H1 (cell line): Measurements from ENCODE around the gene TMEM254. TPM values are rescaled to one million over a fixed set of nuclear protein-coding genes. Genes with fewer than 3 reads are reported as not detected.

Source experiments
- CTCF ChIA-PET: fragments of 300-600 bp; sonication (Branson Sonifier 250); formaldehyde crosslinking; loops from one replicate; lab custom pipeline; 2021; ENCODE audit not compliant: partially characterized antibody; lab: Charles Lee
- POLR2A ChIA-PET: fragments of 300-600 bp; sonication (Branson Sonifier 250); formaldehyde crosslinking; loops from one replicate; lab custom pipeline; 2021; ENCODE audit warnings: inconsistent platforms; ENCODE audit not compliant: partially characterized antibody; lab: Charles Lee
- DNase-seq, 2 experiments: peaks; one replicate each; pipeline versions ENCODE4 v3.0.0 to v3.0.0-alpha.2; 2010 to 2022; ENCODE audit warnings: low spot score in 2 of 2, low read depth in 1 of 2, mixed read lengths in 1 of 2
- FAIRE-seq: peaks from 2 replicates; lab custom pipeline; 2011; peaks lifted over from hg19 to GRCh38; lab: Jason Lieb, UNC
- H2AFZ ChIP-seq: 2 replicates; pipeline ENCODE4 v1.8.1; 2012; ENCODE audit warnings: low read length, inconsistent platforms
- H2AK5ac ChIP-seq: 2 replicates; pipeline ENCODE4 v1.6.1; 2013; ENCODE audit warnings: low read depth, low read length
- H2BK120ac ChIP-seq: replicated peaks from 2 replicates; pipeline ENCODE3; 2013; ENCODE audit warnings: low read depth, low read length, inconsistent platforms
- H2BK12ac ChIP-seq: 2 replicates; pipeline ENCODE4 v1.6.1; 2013; ENCODE audit warnings: low read depth, low read length
- H2BK15ac ChIP-seq: 2 replicates; pipeline ENCODE4 v1.6.1; 2013; ENCODE audit warnings: low read length
- H2BK20ac ChIP-seq: 2 replicates; pipeline ENCODE4 v1.6.1; 2013; ENCODE audit warnings: low read length
- H2BK5ac ChIP-seq: 2 replicates; pipeline ENCODE4 v1.6.1; 2013; ENCODE audit warnings: low read depth, low read length
- H3K14ac ChIP-seq: 2 replicates; pipeline ENCODE4 v1.6.1; 2013; ENCODE audit warnings: inconsistent platforms; ENCODE audit not compliant: insufficient read length
- H3K18ac ChIP-seq: 2 replicates; pipeline ENCODE4 v1.6.1; 2013; ENCODE audit warnings: low read length; ENCODE audit errors: extremely low read depth
- H3K23ac ChIP-seq: 2 replicates; pipeline ENCODE4 v1.6.1; 2013; ENCODE audit warnings: inconsistent platforms; ENCODE audit not compliant: insufficient read length
- H3K23me2 ChIP-seq: 2 replicates; pipeline ENCODE4 v1.6.1; 2013; ENCODE audit warnings: low read depth, low read length
- H3K27ac ChIP-seq: 2 replicates; pipeline ENCODE4 v1.6.1; 2011; ENCODE audit warnings: low read depth, low read length, inconsistent platforms
- H3K27me3 ChIP-seq, 4 experiments: replicated peaks in 1 of 4; 1 replicate in 1 of 4; 2 replicates in 3 of 4; pipeline versions ENCODE4 v1.6.1 to v1.8.1; 2011 to 2013; ENCODE audit warnings: low read length in 3 of 4, mild to moderate bottlenecking in 3 of 4, inconsistent platforms in 2 of 4, mixed read lengths in 2 of 4, moderate library complexity in 1 of 4; ENCODE audit not compliant: control insufficient read depth in 3 of 4, insufficient read depth in 3 of 4; ENCODE audit errors: extremely low read depth in 1 of 4
- H3K36me3 ChIP-seq, 4 experiments: 2 replicates each; pipeline versions ENCODE4 v1.6.1 to v1.8.1; 2011 to 2013; ENCODE audit warnings: mild to moderate bottlenecking in 4 of 4, low read length in 3 of 4, moderate library complexity in 2 of 4, control low read depth in 1 of 4, inconsistent platforms in 1 of 4; ENCODE audit not compliant: insufficient read depth in 4 of 4, control insufficient read depth in 2 of 4
- H3K4ac ChIP-seq: replicated peaks from 2 replicates; pipeline ENCODE3; 2013; ENCODE audit warnings: low read length, low read depth, mixed read lengths, inconsistent platforms; ENCODE audit not compliant: insufficient read length
- H3K4me1 ChIP-seq, 4 experiments: replicated peaks in 1 of 4; 1 replicate in 1 of 4; 2 replicates in 3 of 4; pipeline versions ENCODE4 v1.6.1 to v1.8.1; 2011 to 2013; ENCODE audit warnings: low read length in 3 of 4, inconsistent platforms in 2 of 4, mixed read lengths in 1 of 4; ENCODE audit not compliant: insufficient read depth in 4 of 4, control insufficient read depth in 3 of 4
- H3K4me2 ChIP-seq, 2 experiments: 2 replicates each; pipeline versions ENCODE4 v1.6.1 to v1.8.1; 2011 to 2013; ENCODE audit warnings: low read depth in 2 of 2, low read length in 2 of 2, control low read depth in 1 of 2, inconsistent platforms in 1 of 2, mild to moderate bottlenecking in 1 of 2; ENCODE audit not compliant: insufficient read depth in 1 of 2
- H3K4me3 ChIP-seq, 4 experiments: fragments of 200-600, 300-600 bp in 1 of 4; sonication (generic), shearing (Covaris generic), sonication (Bioruptor Twin) in 1 of 4; 2 replicates each; pipeline versions ENCODE4 v1.5.1 to v1.8.1; 2011 to 2016; ENCODE audit warnings: low read length in 4 of 4, low read depth in 3 of 4, control low read depth in 2 of 4, inconsistent platforms in 2 of 4, mild to moderate bottlenecking in 2 of 4, mixed read lengths in 1 of 4, moderate library complexity in 1 of 4; ENCODE audit not compliant: insufficient read depth in 2 of 4; ENCODE audit errors: extremely low read depth in 1 of 4
- H3K56ac ChIP-seq: replicated peaks from 2 replicates; pipeline ENCODE3; 2013; ENCODE audit warnings: low read depth, mild to moderate bottlenecking, mixed read lengths, low read length, inconsistent platforms; ENCODE audit not compliant: insufficient read length
- H3K79me1 ChIP-seq: 2 replicates; pipeline ENCODE4 v1.6.1; 2013; ENCODE audit warnings: low read depth, low read length, control low read depth
- H3K79me2 ChIP-seq, 2 experiments: 2 replicates each; pipeline versions ENCODE4 v1.6.1 to v1.8.1; 2012 to 2013; ENCODE audit warnings: low read length in 2 of 2, mild to moderate bottlenecking in 2 of 2, inconsistent platforms in 1 of 2; ENCODE audit not compliant: insufficient read depth in 2 of 2, control insufficient read depth in 1 of 2
- H3K9ac ChIP-seq, 4 experiments: replicated peaks in 1 of 4; 1 replicate in 1 of 4; 2 replicates in 3 of 4; pipeline versions ENCODE4 v1.6.1 to v1.8.1; 2011 to 2013; ENCODE audit warnings: low read depth in 3 of 4, low read length in 3 of 4, control low read depth in 2 of 4, mild to moderate bottlenecking in 2 of 4, moderate library complexity in 2 of 4, inconsistent platforms in 1 of 4; ENCODE audit errors: extremely low read depth in 1 of 4
- H3K9me3 ChIP-seq, 2 experiments: 2 replicates each; pipeline versions ENCODE4 v1.6.1 to v1.8.1; 2012 to 2013; ENCODE audit warnings: mild to moderate bottlenecking in 2 of 2, moderate library complexity in 2 of 2, control low read depth in 1 of 2, inconsistent platforms in 1 of 2, low read depth in 1 of 2, low read length in 1 of 2, mixed read lengths in 1 of 2; ENCODE audit not compliant: insufficient read depth in 2 of 2
- H4K20me1 ChIP-seq, 2 experiments: replicated peaks in 1 of 2; 2 replicates each; pipeline versions ENCODE3 to v1.8.1; 2011 to 2013; ENCODE audit warnings: inconsistent platforms in 2 of 2, low read length in 2 of 2, mild to moderate bottlenecking in 1 of 2; ENCODE audit not compliant: insufficient read depth in 2 of 2, control insufficient read depth in 1 of 2
- H4K5ac ChIP-seq: 2 replicates; pipeline ENCODE4 v1.6.1; 2013; ENCODE audit warnings: low read length, low read depth, mixed read lengths, inconsistent platforms; ENCODE audit not compliant: insufficient read length
- H4K8ac ChIP-seq: 2 replicates; pipeline ENCODE4 v1.8.0; 2013; ENCODE audit warnings: mild to moderate bottlenecking, moderate library complexity, low read length, inconsistent platforms; ENCODE audit not compliant: insufficient read depth; ENCODE audit errors: extremely low read depth
- H4K91ac ChIP-seq: replicated peaks from 2 replicates; pipeline ENCODE3; 2013; ENCODE audit warnings: low read length, mixed read lengths, inconsistent platforms; ENCODE audit not compliant: insufficient read length
- CHD2 ChIP-seq: IDR thresholded peaks from 2 replicates; pipeline ENCODE4 v1.6.1; 2012; ENCODE audit warnings: low read length, improper control_type of control experiment
- SRF ChIP-seq: IDR thresholded peaks from 2 replicates; pipeline ENCODE4 v1.6.1; 2011; ENCODE audit warnings: mild to moderate bottlenecking, low read depth, low read length, moderate library complexity
- WGBS, 2 experiments: shearing (Covaris generic) in 1 of 2; methylation state at CpG; one replicate each; pipeline versions ENCODE4 v1.1.6 to v1.1.7; 2013 to 2015; ENCODE audit warnings: low lambda C conversion rate in 2 of 2, mixed read lengths in 2 of 2, inconsistent platforms in 1 of 2, low coverage in 1 of 2, missing lambda C conversion rate in 1 of 2; ENCODE audit not compliant: insufficient replicate concordance in 2 of 2, insufficient coverage in 1 of 2, insufficient read length in 1 of 2; ENCODE audit errors: extremely low coverage in 1 of 2, missing lambda C conversion rate in 1 of 2; 5-methylcytosine and 5-hydroxymethylcytosine counted together
- long read RNA-seq, 2 experiments: library from RNA in 1 of 2; library from capped mRNA in 1 of 2; stranded (forward); transcript quantifications; one replicate each; pipeline ENCODE4 v2.0.0, GENCODE V29; 2021; ENCODE audit warnings: inconsistent platforms in 1 of 2
- polyA minus RNA-seq, 3 experiments: library from RNA; depleted of rRNA, polyadenylated mRNA; stranded (reverse); fragments of >200 nt; gene quantifications; 1 replicate in 2 of 3; 2 replicates in 1 of 3; pipeline ENCODE4 v1.2.3, GENCODE V29; 2011
- polyA plus RNA-seq, 7 experiments: library from polyadenylated mRNA; depleted of rRNA in 3 of 7; stranded (reverse) in 5 of 7; unstranded in 2 of 7; fragments of >200 nt in 5 of 7; fragments of 200-250 nt in 2 of 7; gene quantifications; 1 replicate in 5 of 7; 2 replicates in 1 of 7; 4 replicates in 1 of 7; pipeline versions ENCODE4 v1.2.1 to v1.2.3, GENCODE V29; 2011 to 2013; ENCODE audit warnings: missing spikeins in 2 of 7, mixed read lengths in 2 of 7
- total RNA-seq: library from RNA; stranded (reverse); fragmentation: NEBNext Ultra II Directional; extraction: Animal tissue kit (Norgen Biotek cat#: 25700); gene quantifications from 2 replicates; pipeline ENCODE4 v1.2.1, GENCODE V29; 2021

TMEM254 gene, protein sequence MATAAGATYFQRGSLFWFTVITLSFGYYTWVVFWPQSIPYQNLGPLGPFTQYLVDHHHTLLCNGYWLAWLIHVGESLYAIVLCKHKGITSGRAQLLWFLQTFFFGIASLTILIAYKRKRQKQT
- total RNA-seq (26.4 and 26.9 TPM in 2 replicates), polyA plus RNA-seq (2011; rRNA removed) (38.7 and 61.2 TPM in 2 replicates), polyA minus RNA-seq (2011; rRNA and poly(A)+ RNA removed) (39.0 and 53.2 TPM in 2 replicates)
- polyA plus RNA-seq (2011; cell fraction: cytosol; rRNA removed) = 44.4 TPM
- 19.8 TPM for polyA plus RNA-seq (2011; cell fraction: nucleus; rRNA removed)
- 24.4 to 32.5 TPM (median 27.6 TPM) in 4 replicates for polyA plus RNA-seq (2012, experiment 1 of 2)
- 17.7 TPM for polyA plus RNA-seq (2012, experiment 2 of 2)
- 32.6 TPM for polyA plus RNA-seq (2013, experiment 1 of 2)
- 39.2 TPM for polyA plus RNA-seq (2013, experiment 2 of 2)
- 12.3 TPM for polyA minus RNA-seq (2011; cell fraction: cytosol; rRNA and poly(A)+ RNA removed)
- polyA minus RNA-seq (2011; cell fraction: nucleus; rRNA and poly(A)+ RNA removed) = 13.1 TPM
- long read RNA-seq, experiment 1, transcript TMEM254-205 (4 exons, 2,042 nt) = major isoform, 20 of 47 reads
- long read RNA-seq, experiment 1, partial matches to known transcripts = 2 of 47 reads
- long read RNA-seq, experiment 1, other reads (novel, unspliced or antisense) = 25 of 47 reads
- long read RNA-seq, experiment 2, transcript TMEM254-205 (4 exons, 2,042 nt) = major isoform, 44 of 48 reads
- long read RNA-seq, experiment 2, partial matches to known transcripts = 1 of 48 reads
- long read RNA-seq, experiment 2, other reads (novel, unspliced or antisense) = 0 of 48 reads

DNA sequence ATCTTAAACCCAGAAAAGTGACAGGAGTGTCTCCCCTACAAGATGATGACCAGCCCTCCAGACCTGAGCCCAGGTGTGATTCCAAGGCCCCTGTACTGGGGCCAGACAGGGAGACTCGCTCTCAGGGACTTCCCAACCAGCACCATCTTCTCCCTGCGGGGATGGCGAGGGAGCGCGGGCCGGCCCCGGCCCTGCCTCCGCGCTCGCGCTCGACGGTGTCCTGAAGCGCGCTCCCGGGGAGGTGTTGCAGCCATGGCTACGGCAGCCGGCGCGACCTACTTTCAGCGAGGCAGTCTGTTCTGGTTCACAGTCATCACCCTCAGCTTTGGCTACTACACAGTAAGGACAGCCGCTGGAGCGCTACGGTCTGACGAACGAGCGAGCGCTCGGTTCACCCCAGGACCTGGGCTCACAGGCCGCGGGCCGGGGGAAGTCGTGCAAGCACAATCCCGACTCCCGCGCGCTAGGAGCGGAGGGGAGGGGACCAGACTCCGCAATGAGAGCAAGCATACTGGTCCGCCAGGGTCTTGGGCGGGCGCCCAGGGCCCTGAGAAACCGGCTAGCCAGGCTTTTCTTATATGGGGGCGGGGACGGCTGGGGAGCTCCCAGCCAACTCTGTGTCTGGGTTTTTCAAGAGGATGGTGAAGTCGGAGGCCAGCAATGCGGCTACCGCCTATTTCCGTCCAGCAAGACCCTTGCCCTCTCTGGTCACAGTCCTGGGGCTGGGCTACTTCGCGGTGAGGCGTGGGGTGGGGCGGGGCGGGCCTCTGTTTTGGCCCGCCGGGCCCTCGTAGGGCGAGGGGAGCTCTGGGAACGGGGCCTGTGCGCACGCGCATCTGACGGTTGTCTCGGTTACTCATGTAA lies at the start of gene TMEM254:
TSS of gene TMEM254 (plus strand) at position 218 of the 864 bp plus-strand sequence. CDS start at position 253, 35 bp downstream.
- Histone ChIP-seq H4K8ac (peak within 1 kb of the TSS; percentile 97), H4K20me1 (no peaks in the 10 kb centered on the region), H3K4me2 (peak within 1 kb of the TSS; percentile 79 to 89), H3K27me3 (no peaks in the 10 kb centered on the region), H3K36me3 (no peaks in the 10 kb centered on the region), H4K5ac (peak within 1 kb of the TSS; percentile 94), H2BK20ac (no peak within 1 kb of the TSS), H3K4me3 (peak within 1 kb of the TSS; percentile 52 to 80 (median 74)), H3K18ac (peak within 1 kb of the TSS; percentile 98), H3K23me2 (peaks cover 9% of the 10 kb centered on the region), H4K91ac (peak within 1 kb of the TSS; percentile 91), H3K23ac (no peak within 1 kb of the TSS), H2AK5ac (no peak within 1 kb of the TSS), H3K14ac (no peak within 1 kb of the TSS), H3K27ac (peak within 1 kb of the TSS; percentile 78), H3K79me1 (no peaks in the 10 kb centered on the region), H2BK120ac (no peak within 1 kb of the TSS), H2BK5ac (peak within 1 kb of the TSS; percentile 92), H3K9me3 (no peaks in the 10 kb centered on the region), H3K4ac (peak within 1 kb of the TSS; percentile 93), H3K4me1 (0 out of 7 replicates have a peak, but pooled peaks cover 0 to 2% (median 0%) of the 10 kb centered on the region in 4 experiments), H2BK15ac (0 out of 2 replicates have a peak within 1 kb of the TSS, but pooled peaks have one; percentile 84), H3K56ac (peak within 1 kb of the TSS; percentile 85), H2AFZ (peak within 1 kb of the TSS; percentile 77; the same call in 1 of the 2 replicates), H2BK12ac (no peak within 1 kb of the TSS), H3K79me2 (peaks cover 0 to 9% of the 10 kb centered on the region in 2 experiments; a peak in 2 of 4 replicates), H3K9ac (peak within 1 kb of the TSS in 3 of 4 experiments; percentile 81 to 82 (median 82); a peak in 6 of 7 replicates)
- DNase-seq (peak; percentile 64 to 91), FAIRE-seq (no peak)
- ChIA-PET CTCF (interaction anchor here (1.4 to 3.3 kb wide), 4 partner anchors 9 to 64 kb away, joined by 3 to 13 read pairs (median 3); no protein-coding TSS in a partner anchor), POLR2A (interaction anchor here (0.6 to 3.5 kb wide), 7 partner anchors 10 to 125 kb away, joined by 3 to 31 read pairs (median 4); partner anchors contain the start of gene PLAC9)
- WGBS, 2 experiments = 1% methylated on average over 62 of the region's 64 CpGs; no CpG with 5 or more reads in 1 of the 2 experiments
- TF ChIP-seq SRF = no peak
- no peak for TF ChIP-seq CHD2
